Measurements from ENCODE around the gene INHBB. TPM values are rescaled to one million over a fixed set of nuclear protein-coding genes. Genes with fewer than 3 reads are reported as not detected.

The INHBB gene
- total RNA-seq, 1 experiment from 2014 or later: 0.27 TPM

GRCh38 chr2:120372816-120373215, 26.9 kb downstream of the INHBB start (continued):
- no peak for TF ChIP-seq SIN3A (IDR thresholded peaks at IDR 0.05; ENCODE audit: low read depth)
- TF ChIP-seq CEBPB (IDR thresholded peaks at IDR 0.05; ENCODE audit: low read depth): no peak
- no peak for TF ChIP-seq REST (IDR thresholded peaks at IDR 0.05; ENCODE audit: low read depth)
- no peak for TF ChIP-seq ZFX (IDR thresholded peaks at IDR 0.05)
- no peak for TF ChIP-seq FOSL1 (IDR thresholded peaks at IDR 0.05; ENCODE audit: low read depth)

- Histone ChIP-seq H3K27me3 (ENCODE audit: insufficient read depth, low read length) (no peaks in the 10 kb centered on the region), H3K36me3 (ENCODE audit: control insufficient read depth in 1 of 2, insufficient read depth in 2 of 2, low read length in 2 of 2) (no peaks in the 10 kb centered on the region), H4K20me1 (ENCODE audit: insufficient read depth) (no peaks in the 10 kb centered on the region), H3K4me1 (ENCODE audit: control insufficient read depth in 1 of 2, insufficient read depth in 2 of 2, low read length in 2 of 2) (no peaks in the 10 kb centered on the region), H3K4me3 (replicated peaks in 1 of 2; ENCODE audit: low read depth in 1 of 2, low read length in 2 of 2) (no peak overlapping the region), H3K9me2 (ENCODE audit: insufficient read depth) (no peaks in the 10 kb centered on the region), H3K27ac (ENCODE audit: low read depth, low read length) (no peak overlapping the region), H3K9me3 (ENCODE audit: control insufficient read depth in 1 of 2, insufficient read depth in 1 of 2, low read depth in 1 of 2, low read length in 2 of 2) (no peaks in the 10 kb centered on the region), H3K9ac (ENCODE audit: low read length) (no peak overlapping the region), H2AFZ (ENCODE audit: low read depth, low read length, poor library complexity, severe bottlenecking) (no peak overlapping the region), H3K4me2 (ENCODE audit: low read length) (no peak overlapping the region), H3K79me2 (ENCODE audit: insufficient read depth, low read length) (no peaks in the 10 kb centered on the region)
- ChIA-PET RAD21 (ENCODE audit: low non-redundant PET in 1 of 2, low total read pairs in 2 of 2, uncharacterized antibody in 2 of 2, unreplicated experiment in 2 of 2) (no interaction called here), CTCF (no interaction called here), POLR2A (no interaction called here)
- intact Hi-C loops (cut with micrococcal nuclease): no loop called here
- ATAC-seq: no peak
- no peak for TF ChIP-seq SIN3A (IDR thresholded peaks at IDR 0.05; ENCODE audit: low read depth)
- TF ChIP-seq ZNF274 (IDR thresholded peaks at IDR 0.05; ENCODE audit: low read depth, low read length): no peak
- TF ChIP-seq JUND (IDR thresholded peaks at IDR 0.05): no peak
- TF ChIP-seq MAX (IDR thresholded peaks at IDR 0.05): no peak
- no peak for TF ChIP-seq FOSL1 (IDR thresholded peaks at IDR 0.05; ENCODE audit: low read depth)
- no peak for TF ChIP-seq EGR1 (IDR thresholded peaks at IDR 0.05; ENCODE audit: low read depth)
- no peak for TF ChIP-seq TCF7L2 (IDR thresholded peaks at IDR 0.05; ENCODE audit: borderline replicate concordance, extremely low read depth, insufficient read depth, insufficient read length)
- no peak for TF ChIP-seq SRF (IDR thresholded peaks at IDR 0.05; ENCODE audit: low read depth)
- TF ChIP-seq ELF1 (IDR thresholded peaks at IDR 0.05; ENCODE audit: borderline replicate concordance, low read depth): no peak
- no peak for TF ChIP-seq EZH2 (IDR thresholded peaks at IDR 0.05)
- no peak for TF ChIP-seq CEBPB (IDR thresholded peaks at IDR 0.05; ENCODE audit: low read depth)
- TF ChIP-seq CTCF (IDR thresholded peaks at IDR 0.05 in 2 of 3, conservative IDR thresholded peaks at IDR 0.05 in 1 of 3; ENCODE audit: borderline replicate concordance in 1 of 3, insufficient read depth in 1 of 3, low read depth in 2 of 3, low read length in 2 of 3): no peak
- no peak for TF ChIP-seq YY1 (IDR thresholded peaks at IDR 0.05; ENCODE audit: extremely low read depth, insufficient replicate concordance, low read depth, low read length)
- TF ChIP-seq ZFX (IDR thresholded peaks at IDR 0.05): no peak
- TF ChIP-seq POLR2AphosphoS5 (IDR thresholded peaks at IDR 0.05; ENCODE audit: low read depth, low read length): no peak
- DNase-seq (ENCODE audit: low read depth, low spot score): no peak
- no TSS peak for BruUV-seq (replicated peaks)
Observed at GRCh38 chr2:120373424-120373823, 27.5 kb downstream of the INHBB start.

Measured in HCT116 (cell line).